NCI-H345 treated with DMSO at 0.1 percent for 48 hours (cell line): ENCODE results near the gene TRMT112.

Experiments
- DNase-seq: peaks from one replicate; lab custom pipeline; 2025; ENCODE audit not compliant: unreplicated experiment; lab: John Stamatoyannopoulos, UW

Gene TRMT112

GRCh38 chr11:64351136-64351631, 33.8 kb upstream of the TRMT112 start:
- DNase-seq: no peak

GRCh38 chr11:64349404-64349803, 32.0 kb upstream of the TRMT112 start:
- no peak for DNase-seq

GRCh38 chr11:64349025-64349387, 31.6 kb upstream of the TRMT112 start:
- DNase-seq: no peak

GRCh38 chr11:64348383-64349024, 31.1 kb upstream of the TRMT112 start:
- no peak for DNase-seq

- DNase-seq: no peak
Measured at GRCh38 chr11:64347193-64347867, 30.0 kb upstream of the TRMT112 start.

- no peak for DNase-seq
Measured at GRCh38 chr11:64344787-64345186, 27.4 kb upstream of the TRMT112 start.

GRCh38 chr11:64343767-64344559, 26.6 kb upstream of the TRMT112 start:
- DNase-seq: no peak

GRCh38 chr11:64342869-64343745, 25.7 kb upstream of the TRMT112 start:
- no peak for DNase-seq

GRCh38 chr11:64341851-64342791, 24.8 kb upstream of the TRMT112 start:
- DNase-seq: peak; percentile 45

- DNase-seq: no peak
Measured at GRCh38 chr11:64341429-64341828, 24.1 kb upstream of the TRMT112 start.

- DNase-seq: no peak
Measured at GRCh38 chr11:64340671-64341335, 23.4 kb upstream of the TRMT112 start.

- no peak for DNase-seq
Measured at GRCh38 chr11:64339754-64340408, 22.5 kb upstream of the TRMT112 start, which contains the start of gene CCDC88B. Gene CCDC88B, plus strand, starts transcription at chr11:64340204. Its CDS starts 63 bp downstream, at chr11:64340267.

- DNase-seq: no peak
Measured at GRCh38 chr11:64339286-64339685, 21.9 kb upstream of the TRMT112 start.

GRCh38 chr11:64338716-64339115, 21.4 kb upstream of the TRMT112 start:
- DNase-seq: no peak

GRCh38 chr11:64337538-64338249, 20.3 kb upstream of the TRMT112 start:
- DNase-seq: no peak

GRCh38 chr11:64334764-64335735, 17.7 kb upstream of the TRMT112 start:
- peak; percentile 70 for DNase-seq

GRCh38 chr11:64333556-64333955, 16.2 kb upstream of the TRMT112 start:
- no peak for DNase-seq
